NCI-H2227 (cell line): ENCODE measurements around the gene CENPX.
A peak's percentile ranks its signal among the peaks of the same experiment; 100 is the strongest.

Experiments used
- DNase-seq: peaks from one replicate; lab custom pipeline; 2025; ENCODE audit not compliant: unreplicated experiment; lab: John Stamatoyannopoulos, UW

The CENPX gene

GRCh38 chr17:82023447-82024241 is 966 bp upstream of the CENPX start:
- DNase-seq = peak; percentile 66

- DNase-seq = peak; percentile 99
These were observed 336 bp upstream of the CENPX start, which contains the start of gene LRRC45 for GRCh38 chr17:82022981-82023446. Gene LRRC45 (plus strand): TSS chr17:82023305. CDS start chr17:82023644, 339 bp downstream.

DNA sequence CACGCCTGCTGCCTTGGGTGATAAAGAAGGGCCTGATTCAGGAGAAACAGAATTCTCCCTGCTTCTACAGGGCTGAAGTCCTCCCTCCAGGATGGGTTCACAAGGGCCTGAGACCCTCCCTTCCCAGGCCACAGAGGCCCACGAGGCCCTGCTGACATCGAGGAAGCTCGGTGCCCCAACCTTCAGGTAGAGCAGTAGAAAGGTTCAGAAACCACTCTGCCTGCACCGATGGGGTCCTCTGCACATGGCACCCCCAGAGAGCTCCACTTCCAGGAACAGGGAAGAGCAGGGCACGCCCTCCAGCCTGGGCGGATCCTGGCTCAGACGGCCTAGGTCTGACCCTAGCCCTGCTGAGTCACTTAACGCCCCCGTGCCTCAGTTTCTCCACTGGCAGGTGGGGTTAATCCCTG is 773 bp downstream of the CENPX start:
- no peak for DNase-seq

GRCh38 chr17:82021107-82021899 is 1.4 kb downstream of the CENPX start:
- peak; percentile 49 for DNase-seq

- DNase-seq = no peak
These were observed 2.0 kb downstream of the CENPX start for GRCh38 chr17:82020572-82021106.

- peak; percentile 61 for DNase-seq
These were observed 2.7 kb downstream of the CENPX start for GRCh38 chr17:82019690-82020571.

GRCh38 chr17:82018989-82019689 is 3.5 kb downstream of the CENPX start:
- DNase-seq = no peak

DNA sequence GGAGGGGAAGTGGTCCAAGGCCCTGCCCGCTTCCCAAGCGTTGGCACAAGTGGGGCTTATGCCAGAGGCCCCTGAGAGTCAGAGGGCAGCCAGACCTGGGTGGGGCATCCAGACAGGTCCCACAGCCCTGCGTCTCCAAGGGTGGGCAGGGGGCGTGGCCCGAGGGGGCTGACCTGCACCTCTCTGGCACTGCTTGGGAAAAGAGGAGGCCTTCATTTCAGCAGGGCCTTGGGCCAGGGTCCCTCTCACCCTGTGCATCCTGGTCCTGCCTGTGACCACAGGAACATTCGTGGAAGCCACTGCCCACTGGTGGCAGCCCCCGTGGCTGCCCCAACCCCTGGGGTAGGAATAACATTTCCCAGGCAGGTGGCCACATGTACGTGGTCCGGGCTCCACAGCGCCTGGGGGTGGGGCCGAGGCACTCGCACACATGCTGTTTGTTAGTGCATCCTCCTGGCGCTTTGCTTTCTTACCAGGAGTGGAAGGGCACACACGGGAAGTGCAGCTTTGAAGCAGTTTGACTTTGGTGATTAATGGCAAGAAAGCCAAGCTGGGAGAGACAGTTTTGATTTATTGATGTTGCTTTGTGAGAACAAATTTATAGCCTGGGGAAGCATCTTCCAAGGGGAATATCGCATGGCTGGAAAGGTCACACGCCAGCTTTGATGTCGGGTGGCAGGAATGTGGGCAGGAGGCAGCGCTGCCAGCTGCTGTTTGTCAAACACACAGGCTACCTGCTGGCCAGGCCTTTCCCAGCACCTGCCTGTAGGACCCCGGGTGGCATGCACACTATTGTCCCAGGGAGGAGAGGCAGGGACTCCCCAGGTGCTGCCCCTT is 4.3 kb downstream of the CENPX start:
- peak; percentile 64 for DNase-seq

GRCh38 chr17:82017612-82018151 is 5.0 kb downstream of the CENPX start:
- no peak for DNase-seq

- no peak for DNase-seq
These were observed 5.7 kb downstream of the CENPX start for GRCh38 chr17:82016875-82017459.

GRCh38 chr17:82016061-82016874 is 6.4 kb downstream of the CENPX start:
- no peak for DNase-seq

DNA sequence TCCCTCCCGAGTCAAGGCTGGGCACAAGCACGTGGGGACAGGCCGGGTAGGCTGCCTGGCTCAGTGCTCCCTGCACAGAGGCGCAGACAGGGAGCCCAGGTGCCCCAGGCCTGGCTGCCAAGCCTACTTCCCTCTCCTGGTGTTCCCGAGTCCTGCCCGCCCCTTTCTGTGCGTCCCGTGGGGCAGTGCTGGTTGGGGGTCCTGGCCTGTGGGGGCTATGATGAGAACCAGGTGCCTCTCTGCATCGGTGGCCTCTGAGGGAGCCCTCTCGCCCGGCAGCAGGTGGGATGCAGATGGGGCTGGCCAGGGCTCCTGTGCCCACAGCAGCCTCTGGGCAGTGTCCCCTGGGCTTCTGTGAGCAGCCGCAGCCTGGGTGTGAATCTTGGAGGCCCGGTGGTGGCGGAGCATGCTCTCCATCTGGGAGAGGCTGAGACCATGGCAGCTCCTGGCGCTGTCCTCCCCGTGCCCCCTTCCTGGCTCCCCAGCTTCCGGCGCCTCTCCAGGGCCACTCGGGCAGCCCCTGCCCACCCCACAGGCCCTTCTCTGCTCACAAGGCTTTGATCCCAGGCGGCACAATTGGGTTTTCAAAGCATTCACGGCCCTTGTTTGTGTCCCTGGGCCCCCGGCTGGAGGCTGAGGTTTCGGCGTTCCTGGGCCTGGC is 7.2 kb downstream of the CENPX start:
- DNase-seq = no peak

DNA sequence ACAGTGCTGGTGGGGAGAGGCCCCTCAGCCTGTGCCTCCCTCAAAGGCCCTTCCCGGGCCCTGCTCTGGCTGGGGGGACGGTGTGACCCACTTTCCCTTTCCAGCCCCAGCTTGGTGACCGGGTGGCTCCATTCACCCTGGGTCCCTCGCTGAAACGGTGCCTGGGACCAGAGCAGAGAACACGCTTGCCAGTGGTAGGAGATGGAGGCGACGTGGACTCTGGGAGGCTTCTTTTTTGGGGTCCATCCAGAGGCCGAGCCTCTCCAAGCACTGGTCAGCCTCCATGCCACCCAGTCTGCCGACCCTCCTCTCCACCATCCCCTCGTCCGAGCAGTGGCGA is 7.7 kb downstream of the CENPX start:
- DNase-seq = no peak

DNA sequence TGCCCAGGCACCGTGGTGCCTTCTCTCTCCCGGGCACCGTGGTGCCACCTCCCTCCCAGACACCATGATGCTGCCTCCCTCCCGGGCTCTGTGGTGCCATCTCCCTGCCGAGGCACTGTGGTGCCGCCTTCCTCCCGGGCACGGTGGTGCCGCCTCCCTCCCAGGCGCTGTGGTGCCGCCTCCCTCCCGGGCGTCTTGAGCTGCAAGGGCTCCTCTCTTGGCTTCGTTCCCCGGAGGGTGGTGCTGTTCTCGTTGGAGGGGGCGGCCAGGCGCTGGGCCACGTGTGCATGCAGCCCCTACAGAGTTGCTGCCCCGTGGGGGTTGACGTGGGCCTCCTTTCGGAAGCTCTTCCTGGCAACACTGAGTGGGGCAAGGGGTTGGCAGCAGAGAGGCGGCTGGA is 8.2 kb downstream of the CENPX start:
- DNase-seq = peak; percentile 43

GRCh38 chr17:82013772-82014321 is 8.8 kb downstream of the CENPX start:
- no peak for DNase-seq

GRCh38 chr17:82013341-82013740 is 9.3 kb downstream of the CENPX start:
- DNase-seq = peak; percentile 62
